Liver (tissue), 10 donors: ENCODE data around the gene SEC23IP. TPM values are rescaled to one million over a fixed set of nuclear protein-coding genes. Genes with fewer than 3 reads are reported as not detected.

Experiments used
- DNase-seq: peaks from one replicate; pipeline ENCODE4 v3.0.0-alpha.2; 2017; ENCODE audit warnings: low spot score
- H3K27ac ChIP-seq, 2 donors: one replicate each; pipeline ENCODE4 v1.7.0; 2013; ENCODE audit warnings: inconsistent platforms in 2 of 2, low read length in 2 of 2, control low read depth in 1 of 2, low read depth in 1 of 2, mild to moderate bottlenecking in 1 of 2
- H3K27me3 ChIP-seq, 4 donors: one replicate each; pipeline versions ENCODE4 v1.6.1 to v1.7.0; 2013; ENCODE audit warnings: low read length in 3 of 4, inconsistent platforms in 1 of 4, mild to moderate bottlenecking in 1 of 4, moderate library complexity in 1 of 4; ENCODE audit not compliant: control insufficient read depth in 4 of 4, insufficient read depth in 4 of 4
- H3K36me3 ChIP-seq, 4 donors: one replicate each; pipeline versions ENCODE4 v1.6.1 to v1.7.0; 2013; ENCODE audit warnings: low read length in 3 of 4, mild to moderate bottlenecking in 3 of 4, low read depth in 1 of 4, moderate library complexity in 1 of 4; ENCODE audit not compliant: control insufficient read depth in 4 of 4, insufficient read depth in 3 of 4
- H3K4me1 ChIP-seq, 4 donors: one replicate each; pipeline versions ENCODE4 v1.6.1 to v1.7.0; 2013; ENCODE audit warnings: low read length in 3 of 4, mild to moderate bottlenecking in 3 of 4, moderate library complexity in 1 of 4; ENCODE audit not compliant: control insufficient read depth in 4 of 4, insufficient read depth in 4 of 4
- H3K4me3 ChIP-seq, 3 donors: one replicate each; pipeline versions ENCODE4 v1.6.1 to v1.7.0; 2013; ENCODE audit warnings: low read length in 3 of 3, control low read depth in 1 of 3, low read depth in 1 of 3, mild to moderate bottlenecking in 1 of 3
- H3K9ac ChIP-seq, 2 donors: one replicate each; pipeline ENCODE4 v1.7.0; 2013; ENCODE audit warnings: low read length in 2 of 2, mild to moderate bottlenecking in 2 of 2, moderate library complexity in 2 of 2, control low read depth in 1 of 2, low read depth in 1 of 2
- H3K9me3 ChIP-seq, 4 donors: one replicate each; pipeline versions ENCODE4 v1.6.1 to v1.7.0; 2013; ENCODE audit warnings: low read length in 3 of 4; ENCODE audit not compliant: control insufficient read depth in 4 of 4
- ATF3 ChIP-seq: IDR thresholded peaks from 2 replicates; pipeline ENCODE4 v1.6.1; 2016; ENCODE audit warnings: antibody characterized with exemption
- CTCF ChIP-seq: fragments of 150-350 bp; IDR thresholded peaks from 2 replicates; pipeline ENCODE4 v1.5.1; 2017; ENCODE audit warnings: improper control_type of control experiment, low read depth, low read length; ENCODE audit not compliant: missing input control
- FOXA1 ChIP-seq: IDR thresholded peaks from 2 replicates; pipeline ENCODE4 v1.6.1; 2016; ENCODE audit warnings: antibody characterized with exemption
- HNF4A ChIP-seq, 2 donors: conservative IDR thresholded peaks; 2 replicates each; pipeline ENCODE4 v1.6.1; 2016; ENCODE audit warnings: antibody characterized with exemption in 2 of 2, mild to moderate bottlenecking in 2 of 2
- HNF4G ChIP-seq: IDR thresholded peaks from 2 replicates; pipeline ENCODE4 v1.6.1; 2016; ENCODE audit warnings: antibody characterized with exemption
- JUND ChIP-seq, 2 donors: IDR thresholded peaks; 2 replicates each; pipeline ENCODE4 v1.6.1; 2016; ENCODE audit warnings: antibody characterized with exemption in 2 of 2
- MAX ChIP-seq: IDR thresholded peaks from 2 replicates; pipeline ENCODE4 v1.6.1; 2016; ENCODE audit warnings: antibody characterized with exemption
- NR2F2 ChIP-seq: IDR thresholded peaks from 2 replicates; pipeline ENCODE4 v1.6.1; 2016; ENCODE audit warnings: antibody characterized with exemption
- REST ChIP-seq: IDR thresholded peaks from 2 replicates; pipeline ENCODE4 v1.6.1; 2016; ENCODE audit warnings: antibody characterized with exemption, mild to moderate bottlenecking
- SP1 ChIP-seq: IDR thresholded peaks from 2 replicates; pipeline ENCODE4 v1.6.1; 2018; ENCODE audit warnings: antibody characterized with exemption, mild to moderate bottlenecking
- TAF1 ChIP-seq: conservative IDR thresholded peaks from 2 replicates; pipeline ENCODE4 v1.6.1; 2016; ENCODE audit warnings: antibody characterized with exemption, mild to moderate bottlenecking
- YY1 ChIP-seq: IDR thresholded peaks from 2 replicates; pipeline ENCODE4 v1.6.1; 2016; ENCODE audit warnings: antibody characterized with exemption, mild to moderate bottlenecking
- ZBTB33 ChIP-seq: IDR thresholded peaks from 2 replicates; pipeline ENCODE4 v1.6.1; 2016; ENCODE audit warnings: antibody characterized with exemption
- WGBS: extraction: QIAGEN DNeasy Blood & Tissue Kit; methylation state at CpG from one replicate; pipeline ENCODE4 v1.1.7; 2013; 5-methylcytosine and 5-hydroxymethylcytosine counted together
- polyA plus RNA-seq, 2 donors: library from polyadenylated mRNA; stranded (reverse) in 1 of 2; unstranded in 1 of 2; fragments of 200-250 nt in 1 of 2; fragments of >200 nt in 1 of 2; fragmentation: Nextera tagmentation in 1 of 2; extraction: Ambion mirVana in 1 of 2; gene quantifications; one replicate each; pipeline versions ENCODE4 v1.2.1 to v1.2.3, GENCODE V29; 2013 to 2015
- small RNA-seq: library from RNA; depleted of rRNA; stranded (forward); fragments of <200 nt; gene quantifications from one replicate; pipeline ENCODE3, GENCODE V24; 2014
- total RNA-seq, 2 donors: library from RNA; depleted of rRNA; stranded (reverse); fragments of >200 nt; gene quantifications; one replicate each; pipeline ENCODE4 v1.2.3, GENCODE V29; 2014
- donor health status: healthy.
- donor health status: healthy.
- donor health status: healthy.
- donor health status: healthy.
- donor health status: healthy.

SEC23IP gene
- total and polyA plus RNA-seq, 4 donors = 10.1 to 16.0 (median 12.6) TPM

- TF ChIP-seq ZBTB33 (no peak), MAX (no peak), NR2F2 (no peak), REST (no peak), HNF4G (no peak), CTCF (no peak), JUND (IDR thresholded peaks at IDR 0.05) (no peak), FOXA1 (no peak), SP1 (no peak), HNF4A (conservative IDR thresholded peaks at IDR 0.05) (no peak), ATF3 (no peak), YY1 (no peak), TAF1 (no peak)
- no peak for DNase-seq
- Histone ChIP-seq H3K9me3 (no peaks in the 10 kb centered on the region), H3K27ac (no peak overlapping the region), H3K4me3 (no peak overlapping the region), H3K4me1 (no peaks in the 10 kb centered on the region), H3K27me3 (peaks cover 0 to 3% (median 1%) of the 10 kb centered on the region in 4 donors), H3K36me3 (no peaks in the 10 kb centered on the region), H3K9ac (no peak overlapping the region)
- 90% methylated on average over 2 of the region's 2 CpGs for WGBS
Observed at GRCh38 chr10:119991816-119992215, 99.3 kb downstream of the SEC23IP start.

Small RNA genes within 50 kb of the gene (small RNA-seq; reads per million reads assigned to genes)
- not detected for gene MIR4682

Other genes starting within 250 kb of the SEC23IP start
- 1 to 10 TPM; 2.2 to 6.0 TPM for gene BAG3, start 241.3 kb upstream of the SEC23IP start, total RNA-seq
- 10 to 100 TPM in 1 of 2 donors, 1 to 10 TPM in 1; 6.6 to 15.1 TPM for gene BAG3, start 241.3 kb upstream of the SEC23IP start, polyA plus RNA-seq
- gene INPP5F, start 166.7 kb upstream of the SEC23IP start, total RNA-seq = 1 to 10 TPM; 2.8 to 8.1 TPM
- gene INPP5F, start 166.7 kb upstream of the SEC23IP start, polyA plus RNA-seq = 1 to 10 TPM; 1.1 to 1.5 TPM
- gene MCMBP, start 19.9 kb upstream of the SEC23IP start, total RNA-seq = 10 to 100 TPM; 19.3 to 23.2 TPM
- 10 to 100 TPM in 1 of 2 donors, 1 to 10 TPM in 1; 6.1 to 15.2 TPM for gene MCMBP, start 19.9 kb upstream of the SEC23IP start, polyA plus RNA-seq